Measurements from ENCODE around the gene MCM3.

MCM3 gene

DNA sequence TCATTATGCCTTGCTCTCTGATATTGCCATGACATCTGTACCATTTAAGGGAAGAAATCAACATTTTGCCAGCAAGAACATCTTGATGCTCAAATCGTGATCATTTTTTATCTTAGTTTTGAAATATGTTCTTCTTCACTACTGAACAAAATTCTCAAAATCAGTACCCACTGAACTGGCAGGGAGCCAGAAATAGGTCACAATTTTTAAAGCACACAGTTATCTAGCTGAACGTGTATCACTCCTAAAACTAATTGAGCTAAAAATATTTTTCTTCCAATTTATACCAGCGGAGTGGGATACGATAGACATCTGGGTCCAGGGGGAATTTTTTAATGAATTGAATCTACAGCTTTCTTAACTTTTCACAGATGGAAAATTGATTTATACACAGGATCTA is 51.5 kb downstream of the MCM3 start:
- Histone ChIP-seq H3K4me3 (no peak overlapping the region), H3K9ac (ENCODE audit: insufficient read length) (no peak overlapping the region), H3K36me3 (ENCODE audit: insufficient read depth, low read length) (no peaks in the 10 kb centered on the region), H3K9me3 (ENCODE audit: low read depth, low read length) (no peaks in the 10 kb centered on the region), H3K27ac (no peak overlapping the region)
- no peak for TF ChIP-seq POLR2AphosphoS5 (IDR thresholded peaks at IDR 0.05; ENCODE audit: borderline replicate concordance, low read depth, low read length)
- TF ChIP-seq EZH2 (IDR thresholded peaks at IDR 0.05): no peak
- no peak for TF ChIP-seq FOXP2 (optimal IDR thresholded peaks at IDR 0.05; ENCODE audit: control extremely low read depth, extremely low read length, insufficient read depth)
- DNase-seq (ENCODE audit: low read depth, low spot score): no peak

DNA sequence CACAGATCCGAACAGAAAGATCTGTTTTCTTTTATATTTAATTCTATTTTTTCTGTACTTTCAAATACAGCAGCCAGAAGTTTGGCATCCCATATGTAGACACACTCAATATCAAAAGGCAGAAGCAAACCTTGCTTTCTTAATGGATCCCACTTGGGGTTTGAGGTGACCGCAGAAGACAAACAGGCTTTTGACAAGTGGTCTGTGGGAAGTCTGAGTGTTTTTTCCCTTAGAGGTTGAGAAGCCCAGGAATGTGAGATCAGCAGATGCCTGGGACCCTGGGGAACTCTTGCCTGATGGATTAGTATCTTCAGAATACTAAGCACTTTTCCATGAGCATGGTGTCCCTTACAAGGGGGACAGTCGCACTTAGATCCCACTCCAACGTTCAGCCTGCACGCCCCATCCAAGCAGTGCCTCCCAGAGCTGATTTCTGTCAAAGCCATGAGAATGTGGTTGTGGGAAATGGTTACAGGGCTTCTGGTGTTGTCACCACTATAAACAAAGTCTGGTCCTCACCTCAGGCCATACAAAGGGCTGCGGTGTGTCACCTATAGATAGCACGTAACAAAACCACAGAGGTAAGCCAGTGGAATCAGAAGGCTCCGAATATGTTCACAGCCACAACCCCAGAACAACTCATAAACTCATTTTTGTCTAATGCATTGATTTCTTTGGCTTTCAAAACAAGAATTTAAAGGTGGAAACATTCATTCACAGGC is 53.0 kb downstream of the MCM3 start:
- Histone ChIP-seq H3K9me3 (ENCODE audit: low read depth, low read length) (no peaks in the 10 kb centered on the region), H3K4me3 (no peak overlapping the region), H3K36me3 (ENCODE audit: insufficient read depth, low read length) (no peaks in the 10 kb centered on the region), H3K27ac (0 out of 2 replicates have a peak overlapping the region, but pooled peaks have one; percentile 16), H3K9ac (ENCODE audit: insufficient read length) (no peak overlapping the region)
- TF ChIP-seq POLR2AphosphoS5 (IDR thresholded peaks at IDR 0.05; ENCODE audit: borderline replicate concordance, low read depth, low read length) (no peak), EZH2 (IDR thresholded peaks at IDR 0.05) (no peak), FOXP2 (optimal IDR thresholded peaks at IDR 0.05; ENCODE audit: control extremely low read depth, extremely low read length, insufficient read depth) (no peak)
- DNase-seq (ENCODE audit: low read depth, low spot score): no peak

DNA sequence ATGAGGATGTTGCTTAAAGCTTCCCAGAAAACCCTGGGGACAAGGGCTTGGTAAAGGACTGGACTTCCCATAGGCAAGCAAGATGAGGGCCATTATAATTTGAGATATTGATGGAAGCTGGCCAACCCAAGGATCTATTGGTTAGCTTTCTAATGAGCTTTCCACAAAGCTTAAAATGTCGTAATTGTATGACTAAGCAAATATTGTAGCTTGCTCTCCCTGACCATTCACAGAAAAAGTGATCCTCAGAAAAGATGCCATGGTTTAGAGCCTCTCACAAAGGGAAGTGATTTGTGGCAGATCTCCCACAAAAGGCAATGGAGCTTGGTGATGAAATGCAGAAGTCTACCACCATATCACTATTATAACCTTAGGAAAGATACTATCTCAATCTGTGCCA is 53.9 kb downstream of the MCM3 start:
- Histone ChIP-seq H3K9ac (ENCODE audit: insufficient read length) (no peak overlapping the region), H3K9me3 (ENCODE audit: low read depth, low read length) (no peaks in the 10 kb centered on the region), H3K27ac (no peak overlapping the region), H3K36me3 (ENCODE audit: insufficient read depth, low read length) (no peaks in the 10 kb centered on the region), H3K4me3 (no peak overlapping the region)
- DNase-seq (ENCODE audit: low read depth, low spot score): no peak
- TF ChIP-seq FOXP2 (optimal IDR thresholded peaks at IDR 0.05; ENCODE audit: control extremely low read depth, extremely low read length, insufficient read depth): no peak
- TF ChIP-seq EZH2 (IDR thresholded peaks at IDR 0.05): no peak
- TF ChIP-seq POLR2AphosphoS5 (IDR thresholded peaks at IDR 0.05; ENCODE audit: borderline replicate concordance, low read depth, low read length): no peak

DNA sequence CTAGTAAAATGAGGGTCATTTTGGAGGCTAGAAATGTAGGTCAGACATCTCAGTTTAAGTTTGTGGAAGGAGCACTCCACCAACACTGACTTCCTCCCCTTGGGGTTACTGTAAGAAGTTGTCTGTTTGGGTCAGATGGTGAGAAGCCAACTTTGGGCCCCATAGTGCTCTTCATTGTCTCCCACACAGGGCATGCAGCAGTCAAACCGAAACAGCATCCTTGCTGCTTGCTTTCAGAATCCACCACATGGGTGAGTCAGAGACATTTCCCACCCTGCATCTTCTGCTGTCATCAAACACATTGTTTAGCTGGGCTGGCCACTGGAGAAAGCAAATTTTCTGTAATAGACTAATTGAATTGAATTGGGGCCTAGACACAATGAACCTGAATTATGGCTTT is 57.0 kb downstream of the MCM3 start:
- Histone ChIP-seq H3K9me3 (ENCODE audit: low read depth, low read length) (no peaks in the 10 kb centered on the region), H3K36me3 (ENCODE audit: insufficient read depth, low read length) (no peaks in the 10 kb centered on the region), H3K4me3 (no peak overlapping the region), H3K9ac (ENCODE audit: insufficient read length) (no peak overlapping the region), H3K27ac (no peak overlapping the region)
- no peak for TF ChIP-seq POLR2AphosphoS5 (IDR thresholded peaks at IDR 0.05; ENCODE audit: borderline replicate concordance, low read depth, low read length)
- TF ChIP-seq EZH2 (IDR thresholded peaks at IDR 0.05): no peak
- TF ChIP-seq FOXP2 (optimal IDR thresholded peaks at IDR 0.05; ENCODE audit: control extremely low read depth, extremely low read length, insufficient read depth): no peak
- no peak for DNase-seq (ENCODE audit: low read depth, low spot score)

DNA sequence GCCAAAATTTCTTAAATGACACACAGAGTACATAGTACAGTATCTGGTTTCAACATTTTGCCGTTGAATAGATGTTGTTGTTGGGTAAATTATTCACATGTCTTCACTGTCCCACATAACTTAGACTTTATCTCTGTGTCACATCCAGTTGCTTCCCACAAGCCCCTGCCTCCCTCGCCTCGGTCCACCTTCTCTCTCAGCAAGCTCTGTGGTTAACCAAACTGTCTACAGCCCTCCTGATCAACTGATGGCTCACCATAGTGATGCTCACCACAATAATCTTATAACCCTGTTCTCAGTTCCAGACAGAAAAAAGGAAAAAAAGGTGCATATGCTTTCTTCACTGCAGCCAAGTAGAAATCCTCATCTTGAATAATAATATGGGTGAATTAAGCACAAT is 63.2 kb downstream of the MCM3 start:
- DNase-seq (ENCODE audit: low read depth, low spot score): no peak
- H3K9me3 ChIP-seq (ENCODE audit: low read depth, low read length): no peaks in the 10 kb centered on the region
- H3K4me3 ChIP-seq: no peak overlapping the region
- H3K9ac ChIP-seq (ENCODE audit: insufficient read length): no peak overlapping the region
- H3K36me3 ChIP-seq (ENCODE audit: insufficient read depth, low read length): no peaks in the 10 kb centered on the region
- no peak for TF ChIP-seq POLR2AphosphoS5 (IDR thresholded peaks at IDR 0.05; ENCODE audit: borderline replicate concordance, low read depth, low read length)
- no peak for TF ChIP-seq FOXP2 (optimal IDR thresholded peaks at IDR 0.05; ENCODE audit: control extremely low read depth, extremely low read length, insufficient read depth)
- no peak for TF ChIP-seq EZH2 (IDR thresholded peaks at IDR 0.05)
- H3K27ac ChIP-seq: no peak overlapping the region

DNA sequence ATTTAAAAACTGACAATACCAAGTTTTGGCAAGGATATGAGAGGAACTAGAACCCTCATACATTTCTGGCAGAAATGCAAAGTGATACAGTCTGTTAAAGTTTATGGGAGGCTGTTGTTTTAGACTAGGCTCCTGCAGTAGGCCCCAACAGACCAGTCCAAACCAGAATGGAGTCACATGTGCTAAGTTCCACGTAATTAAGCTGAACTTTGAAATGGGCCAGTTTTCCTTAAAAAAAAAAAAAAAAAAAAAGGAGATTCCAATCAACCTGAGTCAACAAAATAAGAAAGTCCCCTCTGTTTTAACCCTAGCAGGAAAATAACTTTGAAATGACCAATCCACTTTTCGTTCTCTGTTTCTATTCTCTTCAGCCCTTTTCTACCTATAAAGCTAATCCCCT is 66.8 kb downstream of the MCM3 start:
- no peak overlapping the region for H3K9ac ChIP-seq (ENCODE audit: insufficient read length)
- no peaks in the 10 kb centered on the region for H3K9me3 ChIP-seq (ENCODE audit: low read depth, low read length)
- TF ChIP-seq POLR2AphosphoS5 (IDR thresholded peaks at IDR 0.05; ENCODE audit: borderline replicate concordance, low read depth, low read length): no peak
- no peak for TF ChIP-seq FOXP2 (optimal IDR thresholded peaks at IDR 0.05; ENCODE audit: control extremely low read depth, extremely low read length, insufficient read depth)
- TF ChIP-seq EZH2 (IDR thresholded peaks at IDR 0.05): no peak
- H3K36me3 ChIP-seq (ENCODE audit: insufficient read depth, low read length): no peaks in the 10 kb centered on the region
- DNase-seq (ENCODE audit: low read depth, low spot score): no peak
- no peak overlapping the region for H3K27ac ChIP-seq
- H3K4me3 ChIP-seq: no peak overlapping the region

DNA sequence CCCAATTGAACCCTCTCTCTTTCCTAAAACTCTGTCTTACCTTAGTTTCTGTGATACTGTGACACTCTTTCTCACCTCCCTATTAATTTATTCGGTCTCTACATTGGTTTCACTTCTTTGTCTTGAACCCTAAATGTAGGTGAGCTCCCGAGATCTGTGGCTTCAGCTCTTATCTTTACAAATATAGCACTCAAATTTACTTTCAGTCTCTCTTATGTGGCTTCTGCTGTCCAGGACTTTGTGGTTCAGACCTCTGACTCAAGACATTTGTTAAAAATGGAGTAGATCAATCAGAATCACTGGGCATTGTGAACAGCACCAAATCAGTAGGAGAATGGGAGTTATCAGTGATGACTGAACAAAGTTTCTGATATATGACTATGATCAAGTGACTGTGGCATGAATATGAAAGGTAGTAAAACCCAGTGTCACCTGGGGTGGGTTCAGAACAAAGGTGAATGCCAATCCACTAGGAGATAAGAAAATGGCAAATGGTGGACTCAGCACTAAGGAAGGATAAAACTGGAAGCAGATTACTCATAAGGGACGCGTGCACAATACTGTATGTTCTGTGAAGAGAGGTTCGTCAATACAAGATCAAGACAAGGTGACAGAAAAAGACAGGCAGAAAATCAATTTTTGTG is 67.5 kb downstream of the MCM3 start:
- DNase-seq (ENCODE audit: low read depth, low spot score): no peak

DNA sequence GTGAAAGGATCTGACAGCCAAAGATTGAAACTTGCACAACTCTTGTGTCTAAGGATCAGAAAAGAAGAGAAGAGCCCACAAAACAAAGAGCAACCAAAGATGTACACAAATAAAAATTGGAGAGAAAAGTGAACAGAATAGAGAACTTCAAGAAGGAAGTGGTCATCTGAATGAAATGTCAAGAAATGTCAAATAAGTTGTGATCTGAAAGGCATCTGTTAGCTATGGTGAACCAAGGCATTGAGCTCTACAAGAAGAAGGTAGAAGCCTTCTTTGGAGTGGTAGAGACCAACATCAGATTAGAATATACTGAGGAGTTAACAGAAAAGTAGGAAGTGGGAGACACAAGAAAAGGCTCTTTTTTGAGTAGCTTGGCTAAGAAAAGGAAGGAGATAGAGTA is 68.8 kb downstream of the MCM3 start:
- no peaks in the 10 kb centered on the region for H3K36me3 ChIP-seq (ENCODE audit: insufficient read depth, low read length)
- DNase-seq (ENCODE audit: low read depth, low spot score): no peak
- TF ChIP-seq FOXP2 (optimal IDR thresholded peaks at IDR 0.05; ENCODE audit: control extremely low read depth, extremely low read length, insufficient read depth) (no peak), EZH2 (IDR thresholded peaks at IDR 0.05) (no peak), POLR2AphosphoS5 (IDR thresholded peaks at IDR 0.05; ENCODE audit: borderline replicate concordance, low read depth, low read length) (no peak)
- H3K4me3 ChIP-seq: no peak overlapping the region
- H3K9me3 ChIP-seq (ENCODE audit: low read depth, low read length): no peaks in the 10 kb centered on the region
- no peak overlapping the region for H3K27ac ChIP-seq
- H3K9ac ChIP-seq (ENCODE audit: insufficient read length): no peak overlapping the region

More for the DNA sequence above, 67.5 kb downstream of the MCM3 start:
- no peak for TF ChIP-seq FOXP2 (optimal IDR thresholded peaks at IDR 0.05; ENCODE audit: control extremely low read depth, extremely low read length, insufficient read depth)
- TF ChIP-seq POLR2AphosphoS5 (IDR thresholded peaks at IDR 0.05; ENCODE audit: borderline replicate concordance, low read depth, low read length): no peak
- no peak for TF ChIP-seq EZH2 (IDR thresholded peaks at IDR 0.05)
- Histone ChIP-seq H3K27ac (no peak overlapping the region), H3K9me3 (ENCODE audit: low read depth, low read length) (no peaks in the 10 kb centered on the region), H3K9ac (ENCODE audit: insufficient read length) (no peak overlapping the region), H3K36me3 (ENCODE audit: insufficient read depth, low read length) (no peaks in the 10 kb centered on the region), H3K4me3 (no peak overlapping the region)
